Aorta (tissue), 5 donors: ENCODE data around the gene ZNF593OS. TPM values are rescaled to one million over a fixed set of nuclear protein-coding genes. Genes with fewer than 3 reads are reported as not detected.
A peak's percentile ranks its signal among the peaks of the same experiment; 100 is the strongest.

ENCODE experiments used
- ATAC-seq: fragments of 200-7000 bp; cut with Tn5 transposase; one replicate; pipeline ENCODE4 v1.9.1; 2022; ENCODE audit warnings: moderate library complexity; ENCODE audit not compliant: low FRiP score
- DNase-seq, 2 donors: peaks; one replicate each; pipeline ENCODE4 v3.0.0-alpha.2; 2020
- H3K27ac ChIP-seq, 2 donors: one replicate each; pipeline ENCODE4 v1.5.1; 2013; ENCODE audit warnings: low read length in 2 of 2, mild to moderate bottlenecking in 2 of 2, moderate library complexity in 2 of 2, control low read depth in 1 of 2, inconsistent platforms in 1 of 2, low read depth in 1 of 2
- H3K27me3 ChIP-seq, 2 donors: one replicate each; pipeline ENCODE4 v1.6.1; 2013; ENCODE audit warnings: control low read depth in 1 of 2, low read length in 1 of 2, mild to moderate bottlenecking in 1 of 2, moderate library complexity in 1 of 2; ENCODE audit not compliant: insufficient read depth in 2 of 2, control insufficient read depth in 1 of 2
- H3K36me3 ChIP-seq, 2 donors: one replicate each; pipeline ENCODE4 v1.6.1; 2013; ENCODE audit warnings: control low read depth in 1 of 2, low read length in 1 of 2, mild to moderate bottlenecking in 1 of 2; ENCODE audit not compliant: insufficient read depth in 2 of 2, control insufficient read depth in 1 of 2
- H3K4me1 ChIP-seq, 2 donors: one replicate each; pipeline ENCODE4 v1.6.1; 2013; ENCODE audit warnings: low read length in 2 of 2, control low read depth in 1 of 2, mild to moderate bottlenecking in 1 of 2, moderate library complexity in 1 of 2; ENCODE audit not compliant: insufficient read depth in 2 of 2, control insufficient read depth in 1 of 2
- H3K4me3 ChIP-seq, 2 donors: one replicate each; pipeline ENCODE4 v1.5.1; 2013; ENCODE audit warnings: low read length in 2 of 2, control low read depth in 1 of 2, mild to moderate bottlenecking in 1 of 2
- H3K9me3 ChIP-seq: one replicate; pipeline ENCODE4 v1.6.1; 2013; ENCODE audit warnings: mild to moderate bottlenecking, low read length; ENCODE audit not compliant: control insufficient read depth
- WGBS, 2 donors: extraction: QIAGEN DNeasy Blood & Tissue Kit; methylation state at CpG; one replicate each; pipeline ENCODE4 v1.1.7; 2013; 5-methylcytosine and 5-hydroxymethylcytosine counted together
- intact Hi-C, 2 donors: fragments of 100-400 bp; cut with DNase I; formaldehyde crosslinking; loops; one replicate each; pipeline versions ENCODE4 v1.14.2 to v1.15.0; 2022
- long read RNA-seq, 2 donors: library from polyadenylated mRNA; unstranded; transcript quantifications; one replicate each; pipeline ENCODE4 v2.0.0, GENCODE V29; 2020 to 2021
- polyA plus RNA-seq, 2 donors: library from polyadenylated mRNA; stranded (reverse); fragments of 200-250 nt; gene quantifications; one replicate each; pipeline ENCODE4 v1.2.3, GENCODE V29; 2013
- total RNA-seq, 2 donors: library from RNA; stranded (reverse); fragmentation: NEBNext Ultra II Directional; extraction: Animal tissue kit (Norgen Biotek cat#: 25700); gene quantifications; one replicate each; pipeline ENCODE4 v1.2.1, GENCODE V29; 2021
- donor health status: healthy with polysubstance abuse.
- donor health status: Bipolar disorder and iron deficiency.
- donor health status: DM: no; HTN: no; CAD: no.
- donor health status: DM: no; HTN: no; CAD: no.
- donor health status: DM: yes; HTN: yes; CAD: no.

ZNF593OS gene
- total RNA-seq (not detected), polyA plus RNA-seq (under 1 TPM in 1 of 2 donors, not detected in 1; 0.20 TPM)
- long read RNA-seq, donor 1: 0 reads
- long read RNA-seq, donor 2: 0 reads

- 94% methylated on average over 34 of the region's 34 CpGs for WGBS, 2 donors
- no peak within 1 kb of the TSS for H3K27ac ChIP-seq
- no peaks in the 10 kb centered on the region for H3K4me1 ChIP-seq
- H3K9me3 ChIP-seq: no peaks in the 10 kb centered on the region
- DNase-seq: no peak
- H3K27me3 ChIP-seq: no peaks in the 10 kb centered on the region
- H3K36me3 ChIP-seq: no peaks in the 10 kb centered on the region
- intact Hi-C loops: loop anchor here in 1 of 2 donors (2.0 kb wide), 1 partner anchor 59 kb away; no protein-coding TSS in a partner anchor
- ATAC-seq: no peak
- H3K4me3 ChIP-seq: no peak within 1 kb of the TSS
Observed at GRCh38 chr1:26171084-26172072, at the start of gene ZNF593OS. TSS of gene ZNF593OS (minus strand) at chr1:26171832. CDS start at chr1:26171661, 171 bp downstream.

GRCh38 chr1:26221094-26221493 is 49.5 kb upstream of the ZNF593OS start:
- Histone ChIP-seq H3K4me1 (no peaks in the 10 kb centered on the region), H3K9me3 (no peaks in the 10 kb centered on the region), H3K27ac (no peak overlapping the region), H3K4me3 (no peak overlapping the region), H3K36me3 (no peaks in the 10 kb centered on the region), H3K27me3 (no peaks in the 10 kb centered on the region)
- intact Hi-C loops: no loop called here
- ATAC-seq: no peak
- peak in 1 of 2 donors; percentile 26 for DNase-seq
- 88 to 96% methylated on average over 2 of the region's 2 CpGs for WGBS, 2 donors

- intact Hi-C loops: no loop called here
- no peak overlapping the region for H3K27ac ChIP-seq
- no peaks in the 10 kb centered on the region for H3K4me1 ChIP-seq
- ATAC-seq: no peak
- H3K4me3 ChIP-seq: no peak overlapping the region
- peak in 1 of 2 donors; percentile 60 for DNase-seq
- WGBS, 2 donors: 64 to 71% methylated on average over 27 of the region's 27 CpGs
- H3K27me3 ChIP-seq: no peaks in the 10 kb centered on the region
- H3K36me3 ChIP-seq: no peaks in the 10 kb centered on the region
- no peaks in the 10 kb centered on the region for H3K9me3 ChIP-seq
Observed at GRCh38 chr1:26220199-26220912, 48.7 kb upstream of the ZNF593OS start.

- no peaks in the 10 kb centered on the region for H3K4me1 ChIP-seq
- no peaks in the 10 kb centered on the region for H3K9me3 ChIP-seq
- 30 to 38% methylated on average over 11 of the region's 11 CpGs for WGBS, 2 donors
- intact Hi-C loops: no loop called here
- peak in 1 of 2 donors; percentile 35 for DNase-seq
- no peak for ATAC-seq
- no peak overlapping the region for H3K27ac ChIP-seq
- no peaks in the 10 kb centered on the region for H3K27me3 ChIP-seq
- no peak overlapping the region for H3K4me3 ChIP-seq
- H3K36me3 ChIP-seq: no peaks in the 10 kb centered on the region
Observed at GRCh38 chr1:26218906-26219494, 47.4 kb upstream of the ZNF593OS start.

GRCh38 chr1:26215246-26215645 is 43.6 kb upstream of the ZNF593OS start:
- H3K4me1 ChIP-seq: no peaks in the 10 kb centered on the region
- H3K9me3 ChIP-seq: no peaks in the 10 kb centered on the region
- intact Hi-C loops: no loop called here
- ATAC-seq: no peak
- H3K27me3 ChIP-seq: no peaks in the 10 kb centered on the region
- H3K36me3 ChIP-seq: no peaks in the 10 kb centered on the region
- no peak overlapping the region for H3K4me3 ChIP-seq
- DNase-seq: peak in 1 of 2 donors; percentile 23
- 51 to 52% methylated on average over 3 of the region's 3 CpGs for WGBS, 2 donors
- no peak overlapping the region for H3K27ac ChIP-seq

- Histone ChIP-seq H3K27me3 (no peaks in the 10 kb centered on the region), H3K27ac (no peak overlapping the region), H3K9me3 (no peaks in the 10 kb centered on the region), H3K36me3 (no peaks in the 10 kb centered on the region), H3K4me3 (no peak overlapping the region), H3K4me1 (no peaks in the 10 kb centered on the region)
- 89% methylated on average over 5 to 6 of the region's 6 CpGs for WGBS, 2 donors
- intact Hi-C loops: no loop called here
- DNase-seq (no peak), ATAC-seq (no peak)
Observed at GRCh38 chr1:26213335-26213905, 41.8 kb upstream of the ZNF593OS start.

- H3K4me3 ChIP-seq: no peak overlapping the region
- no peaks in the 10 kb centered on the region for H3K9me3 ChIP-seq
- WGBS, 2 donors: 85 to 86% methylated on average over 5 of the region's 5 CpGs
- ATAC-seq (no peak), DNase-seq (no peak)
- H3K27me3 ChIP-seq: no peaks in the 10 kb centered on the region
- H3K4me1 ChIP-seq: no peaks in the 10 kb centered on the region
- no peaks in the 10 kb centered on the region for H3K36me3 ChIP-seq
- no peak overlapping the region for H3K27ac ChIP-seq
- intact Hi-C loops: no loop called here
Observed at GRCh38 chr1:26212726-26213125, 41.1 kb upstream of the ZNF593OS start.

- H3K4me1 ChIP-seq: no peaks in the 10 kb centered on the region
- no peak for DNase-seq
- 85 to 86% methylated on average over 5 of the region's 5 CpGs for WGBS, 2 donors
- H3K27ac ChIP-seq: no peak overlapping the region
- H3K36me3 ChIP-seq: no peaks in the 10 kb centered on the region
- intact Hi-C loops: no loop called here
- H3K4me3 ChIP-seq: no peak overlapping the region
- H3K27me3 ChIP-seq: no peaks in the 10 kb centered on the region
- H3K9me3 ChIP-seq: no peaks in the 10 kb centered on the region
- no peak for ATAC-seq
Observed at GRCh38 chr1:26210147-26210870, 38.7 kb upstream of the ZNF593OS start.
